ENCODE data around the gene TBCCD1.
"Not testable (repeated sequence)": the region's sequence is repeated elsewhere in the genome, so short reads cannot be mapped to it uniquely, and the experiment has no call there.

TBCCD1 gene

DNA sequence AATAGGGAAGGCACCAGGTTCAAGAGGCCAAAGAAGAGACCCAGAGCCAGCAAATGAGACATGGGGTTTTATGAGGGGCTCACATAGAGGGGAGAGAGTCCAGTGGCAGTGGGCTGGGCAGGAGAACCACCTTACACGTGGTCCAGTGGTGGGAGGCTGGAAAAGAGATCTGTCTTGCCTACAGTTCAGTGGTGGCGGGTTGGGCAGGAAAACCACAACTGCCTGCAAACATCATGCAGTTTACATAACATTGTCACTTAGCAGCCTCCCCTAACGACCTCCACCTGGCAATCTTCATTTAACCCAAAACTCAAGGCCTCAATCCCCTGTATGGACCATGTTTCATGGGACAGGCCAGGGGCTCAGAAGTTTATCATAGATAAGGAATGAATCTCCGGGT, 52.0 kb downstream of the TBCCD1 start:
- DNase-seq = peak; percentile 22

DNA sequence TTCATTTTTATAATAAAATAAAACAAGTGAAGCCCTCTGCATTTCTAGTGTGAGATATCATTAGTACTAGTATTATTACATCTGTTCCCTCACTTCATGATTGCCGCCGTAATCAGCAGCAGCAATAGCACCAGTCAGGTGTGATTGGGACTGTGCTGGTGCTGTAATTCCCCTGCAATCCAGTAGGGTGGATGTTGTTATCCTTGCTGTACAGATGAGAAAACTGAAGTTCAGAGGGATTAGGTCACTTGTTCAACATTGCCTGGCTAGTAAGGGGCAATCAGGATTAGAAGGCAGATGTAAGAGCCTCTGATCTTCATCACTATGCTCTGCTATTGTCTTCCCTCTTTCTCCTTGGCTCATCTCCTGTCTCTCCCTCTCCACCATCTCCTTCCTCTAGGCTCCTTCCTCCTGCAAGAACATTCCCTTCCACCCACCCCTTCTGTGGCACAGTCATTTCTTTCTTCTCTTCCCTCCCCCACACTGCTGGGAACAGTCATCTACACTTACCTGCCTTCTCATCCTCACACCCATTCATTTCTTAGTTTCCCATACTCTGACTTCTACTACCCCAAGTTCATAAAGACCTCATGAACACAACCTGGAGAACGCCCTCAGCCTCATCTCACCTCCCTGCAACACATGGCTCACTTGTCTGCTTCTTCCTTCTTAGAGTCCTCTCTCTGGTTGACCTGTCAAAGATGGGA, 52.7 kb downstream of the TBCCD1 start:
- no peak for DNase-seq

DNA sequence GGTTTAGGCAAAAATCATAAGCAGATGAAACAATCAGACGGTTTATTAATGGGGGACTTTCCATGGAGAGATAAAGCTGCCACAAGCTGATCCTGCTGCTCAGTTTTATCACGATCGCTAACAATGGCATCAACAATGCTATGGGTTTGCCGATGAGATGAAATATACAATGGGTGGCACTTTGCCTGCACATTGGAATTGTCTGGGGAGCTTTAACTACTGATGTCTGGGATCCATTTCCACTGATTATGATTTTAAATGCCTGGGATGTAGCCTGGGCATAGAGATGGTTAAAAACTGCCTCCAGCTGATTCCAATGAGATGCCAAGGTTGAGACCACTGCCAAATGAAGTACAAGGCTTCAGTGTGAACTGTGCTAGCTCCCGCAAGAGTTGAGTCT, 53.8 kb downstream of the TBCCD1 start:
- DNase-seq = no peak

DNA sequence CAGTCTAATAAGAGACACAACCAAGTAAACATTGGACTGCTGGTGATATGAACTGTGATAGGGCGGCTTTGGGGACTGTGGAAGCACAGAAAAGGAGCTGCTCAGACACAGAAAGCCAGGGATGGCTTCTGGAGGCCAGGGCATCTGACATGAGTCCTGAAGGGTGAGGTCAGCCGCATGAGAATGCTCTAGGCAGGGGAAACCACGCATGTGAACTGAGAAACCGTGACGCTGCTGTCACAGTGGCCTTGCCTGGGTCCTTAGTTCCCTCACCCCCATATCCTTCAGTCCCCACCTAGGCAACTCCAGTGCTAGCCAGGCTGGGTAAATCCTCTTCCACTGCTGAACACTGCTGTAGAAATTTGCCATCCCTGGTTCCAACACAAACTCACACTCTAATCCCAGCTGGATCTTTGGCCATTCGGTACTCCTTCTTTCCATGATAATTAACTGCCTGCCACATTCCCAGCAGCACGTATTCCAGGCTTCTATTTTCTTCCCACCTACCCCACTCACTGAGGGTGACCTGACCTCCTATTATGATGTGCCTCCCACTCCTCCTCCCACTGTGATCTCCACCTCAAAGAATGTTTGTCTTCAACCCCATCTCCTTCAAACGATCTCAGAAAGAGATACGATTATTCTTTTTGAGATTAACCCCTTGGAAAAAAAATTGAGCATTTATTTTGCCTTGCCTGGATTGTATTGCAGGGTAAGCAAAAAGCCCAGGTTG, 54.4 kb downstream of the TBCCD1 start:
- no peak for DNase-seq

DNA sequence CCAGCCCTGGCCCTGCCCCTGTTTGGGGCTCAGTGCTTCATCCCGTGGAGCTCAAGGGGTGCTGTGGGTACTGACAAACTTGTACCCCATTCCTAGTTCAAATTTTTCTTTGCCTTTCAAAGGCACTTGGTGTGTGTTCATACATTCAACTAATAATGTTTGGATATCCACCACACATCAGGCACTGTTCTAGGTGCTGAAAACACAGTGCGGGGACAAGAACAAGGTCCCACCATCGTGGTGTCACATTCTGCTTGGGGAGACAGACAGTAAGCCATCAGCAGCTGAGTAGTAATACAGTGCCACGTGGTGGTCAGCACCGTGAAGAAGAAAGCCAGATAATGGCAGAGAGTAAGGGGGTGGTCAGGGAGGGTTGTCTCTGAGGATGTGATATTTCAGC, 55.4 kb downstream of the TBCCD1 start:
- no peak for DNase-seq

DNA sequence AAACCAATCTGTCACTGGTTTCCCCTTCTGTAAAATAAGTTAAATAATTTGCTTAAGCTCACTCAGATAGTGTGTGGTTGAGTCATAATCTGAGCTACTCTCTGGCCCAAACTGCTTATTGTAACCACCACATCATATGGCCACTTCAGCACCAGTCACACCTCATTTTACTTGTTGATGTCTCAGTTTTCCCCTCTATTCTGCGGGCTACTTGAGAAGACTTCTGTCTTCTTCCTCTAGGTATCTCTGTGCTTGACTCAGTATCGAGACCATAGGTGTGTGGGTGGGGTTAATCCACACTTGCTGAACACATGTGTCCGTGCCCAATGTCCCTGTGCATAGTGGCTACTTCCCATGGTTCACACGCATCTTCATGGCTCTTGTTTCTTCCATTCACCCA, 55.9 kb downstream of the TBCCD1 start:
- DNase-seq = no peak

DNA sequence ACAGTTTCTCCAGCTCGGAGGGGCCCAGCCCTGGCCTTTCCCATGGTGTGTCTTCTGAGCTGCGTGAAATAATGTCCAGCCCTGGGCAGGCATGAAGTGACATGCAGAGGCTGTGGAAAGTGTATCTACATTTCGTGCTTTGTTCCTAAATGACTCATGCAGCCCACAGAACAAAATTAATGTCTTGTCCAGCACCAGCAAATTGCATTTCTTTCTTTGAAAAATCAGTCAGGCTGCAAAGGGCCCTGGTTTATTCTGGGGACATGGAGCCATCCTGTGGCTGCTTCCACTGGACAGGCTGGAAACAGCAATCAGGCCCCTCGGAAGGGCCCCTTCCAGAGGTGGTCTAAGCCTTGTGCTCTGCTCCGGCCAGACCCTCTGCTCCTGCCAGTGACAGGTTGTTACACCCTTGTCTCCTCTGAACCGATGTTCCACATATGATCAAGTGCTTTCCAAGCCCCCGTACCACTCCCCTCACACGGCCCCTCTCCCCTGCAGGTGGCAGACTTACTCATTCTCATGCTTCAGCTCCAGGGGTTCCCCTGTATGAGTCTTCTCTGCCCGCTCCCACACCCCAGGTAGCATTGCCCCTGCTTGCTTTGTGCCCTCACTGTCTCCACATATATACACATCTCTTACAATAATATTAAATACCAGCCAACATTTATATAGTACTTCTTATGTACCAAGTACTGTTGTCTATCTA, 56.6 kb downstream of the TBCCD1 start:
- DNase-seq = no peak

DNA sequence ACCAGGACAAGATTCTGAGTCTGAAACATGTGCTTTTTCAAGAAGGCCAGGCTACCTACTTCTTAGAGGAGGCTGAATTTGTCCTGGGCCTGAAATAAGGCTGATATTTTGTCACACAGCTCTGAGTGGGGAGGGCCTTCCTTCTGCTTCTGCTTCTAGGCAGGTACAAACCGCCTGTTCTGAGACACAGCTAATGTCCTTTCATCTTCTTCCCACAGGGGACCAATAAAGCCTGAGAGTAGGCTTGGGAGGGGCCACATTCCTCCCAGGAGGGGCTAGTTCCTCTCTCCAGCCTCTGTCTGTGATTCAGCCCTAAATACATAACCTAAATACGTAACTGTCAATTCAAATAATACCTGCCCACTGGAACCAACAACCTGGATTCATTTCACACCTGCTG, 57.7 kb downstream of the TBCCD1 start:
- DNase-seq = no peak

DNA sequence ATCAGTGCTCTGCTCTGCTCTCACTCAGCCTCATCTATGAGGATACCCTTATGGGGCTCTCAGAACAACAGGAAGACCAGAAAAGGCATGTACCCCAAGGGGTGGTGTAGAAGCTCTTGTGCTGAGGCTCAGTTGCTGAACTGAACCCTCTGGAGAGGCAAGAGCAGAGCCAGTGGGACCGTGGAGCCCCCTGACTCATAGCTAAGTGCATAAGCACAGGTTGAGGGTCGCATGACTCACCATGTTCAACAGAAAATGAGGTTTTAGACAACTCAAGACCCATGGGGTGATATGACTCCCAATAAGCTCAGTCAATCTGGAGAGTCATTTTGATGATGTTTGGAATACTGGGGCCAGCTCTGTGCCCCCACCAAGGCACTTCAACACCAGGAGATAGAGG, 60.3 kb downstream of the TBCCD1 start:
- no peak for DNase-seq

DNA sequence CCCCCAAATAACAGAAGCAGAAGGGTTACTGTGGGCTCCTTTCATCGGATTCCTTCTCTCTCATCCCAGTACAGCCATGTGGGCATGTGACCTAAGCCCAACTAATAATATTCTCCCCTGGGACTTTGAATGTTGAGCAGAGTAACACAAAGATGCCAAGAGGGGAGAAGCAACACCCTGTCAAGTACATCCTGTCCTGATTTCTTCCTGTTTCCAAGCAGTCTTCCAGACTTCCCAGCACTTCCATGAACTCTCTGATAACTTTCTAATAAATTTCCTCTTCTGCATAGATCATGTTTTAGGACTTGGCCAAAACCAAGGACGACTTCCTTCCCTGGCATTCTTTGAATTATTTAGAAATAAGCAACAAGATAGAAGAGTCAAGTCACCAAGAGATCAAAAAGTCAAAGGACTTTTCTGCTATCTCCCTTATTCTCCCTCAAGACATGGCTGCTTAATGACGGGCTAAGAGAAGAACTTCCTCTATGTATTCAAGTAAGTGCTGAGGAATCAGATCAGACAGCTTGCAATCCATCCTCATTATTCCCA, 60.9 kb downstream of the TBCCD1 start:
- DNase-seq = no peak

DNA sequence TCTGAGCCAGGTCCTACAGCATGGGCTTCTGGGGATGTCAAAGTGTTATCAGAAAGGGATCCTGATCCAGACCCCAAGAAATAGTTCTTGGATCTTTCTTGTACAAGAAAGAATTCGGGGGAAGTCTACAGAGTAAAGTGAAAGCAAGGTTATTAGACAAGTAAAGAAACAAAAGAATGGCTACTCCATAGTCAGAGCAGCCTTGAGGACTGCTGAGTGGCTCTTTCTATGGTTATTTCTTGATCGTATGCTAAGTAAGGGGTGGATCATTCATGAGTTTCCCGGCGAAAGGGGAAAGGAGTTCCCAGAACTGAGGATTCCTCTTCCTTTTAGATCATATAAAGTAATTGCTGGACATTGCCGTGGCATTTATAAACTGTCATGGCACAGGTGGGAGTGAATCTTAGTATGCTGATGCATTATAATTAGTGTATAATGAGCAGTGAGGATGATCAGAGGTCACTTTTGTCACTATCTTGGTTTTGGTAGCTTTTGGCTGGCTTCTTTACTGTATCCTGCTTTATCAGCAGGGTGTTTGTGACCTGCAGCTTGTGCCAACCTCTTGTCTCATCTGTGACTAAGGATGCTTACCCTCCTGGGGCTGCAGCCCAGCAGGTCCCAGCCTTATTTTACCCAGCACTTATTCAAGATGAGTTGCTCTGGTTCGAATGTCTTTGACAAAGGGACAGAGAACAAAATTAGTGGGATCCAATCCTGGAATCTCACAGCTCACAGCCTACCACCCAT, 64.0 kb downstream of the TBCCD1 start:
- DNase-seq = no peak

DNA sequence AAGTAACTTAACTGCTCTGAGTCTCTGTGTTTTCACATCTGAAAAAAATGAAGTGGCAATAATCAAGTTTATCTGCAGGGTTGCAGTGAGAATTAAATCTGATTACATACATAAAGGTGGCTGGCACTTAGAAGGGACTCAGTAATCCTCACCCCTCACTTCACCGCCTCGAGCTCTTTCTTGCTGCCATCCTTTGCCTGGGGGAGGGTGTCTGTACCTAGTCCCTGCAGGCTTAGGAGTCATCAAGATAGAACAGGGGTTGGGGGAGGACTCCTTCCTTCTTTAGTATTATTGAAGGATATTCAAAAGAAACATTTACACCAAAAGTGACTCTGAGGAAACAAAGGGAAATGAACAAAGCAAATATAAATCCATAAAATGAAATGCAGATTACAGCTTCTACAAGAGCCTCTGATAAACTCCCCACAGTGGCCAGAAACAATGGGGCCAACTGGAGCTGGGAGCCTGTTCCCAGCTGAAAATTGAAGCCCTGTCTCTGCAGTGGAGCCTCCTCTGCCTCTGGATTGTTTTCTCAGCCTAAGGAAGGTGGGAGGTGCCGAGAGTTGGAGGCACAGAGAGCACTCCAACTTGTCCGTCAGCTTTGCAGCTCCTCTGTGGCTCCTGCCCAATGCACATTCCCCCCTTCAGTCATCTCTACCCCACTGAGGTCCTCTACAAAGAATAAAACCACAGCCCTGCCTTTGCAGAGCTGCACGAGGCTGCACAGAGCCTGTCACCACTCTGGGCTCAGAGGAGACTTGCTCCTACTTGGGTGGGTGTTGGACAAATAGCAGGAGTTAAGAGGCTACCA, 64.8 kb downstream of the TBCCD1 start:
- DNase-seq = no peak

DNA sequence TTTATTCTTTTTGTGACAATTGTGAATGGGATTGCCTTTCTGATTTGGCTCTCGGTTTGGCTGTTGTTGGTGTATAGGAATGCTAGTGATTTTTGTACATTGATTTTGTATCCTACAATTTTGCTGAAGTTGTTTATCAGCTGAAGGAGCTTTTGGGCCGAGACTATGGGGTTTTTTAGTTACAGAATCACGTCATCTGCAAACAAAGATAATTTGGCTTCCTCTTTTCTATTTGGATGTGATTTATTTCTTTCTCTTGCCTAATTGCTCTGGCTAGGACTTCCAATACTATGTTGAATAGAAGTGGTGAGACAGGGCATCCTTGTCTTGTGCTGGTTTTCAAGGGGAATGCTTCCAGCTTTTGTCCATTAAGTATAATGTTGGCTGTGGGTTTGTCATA, 67.2 kb downstream of the TBCCD1 start:
- DNase-seq = peak; percentile 46

DNA sequence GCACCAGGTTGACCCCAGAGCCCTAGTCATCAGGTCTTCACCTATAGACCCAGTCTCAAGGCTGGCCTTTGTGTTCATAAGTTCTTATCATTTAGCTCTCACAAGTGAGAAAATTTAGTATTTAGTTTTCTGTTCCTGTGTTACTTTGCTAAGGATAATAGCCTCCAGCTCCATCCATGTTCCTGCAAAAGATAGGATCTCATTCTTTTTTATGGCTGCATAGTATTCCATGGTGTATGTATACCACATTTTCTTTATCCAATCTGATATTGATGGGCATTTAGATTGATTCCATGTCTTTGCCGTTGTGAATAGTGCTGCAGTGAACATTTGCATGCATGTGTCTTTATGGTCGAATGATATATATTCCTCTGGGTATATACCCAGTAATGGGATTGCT, 69.1 kb downstream of the TBCCD1 start:
- DNase-seq = not testable (repeated sequence)

DNA sequence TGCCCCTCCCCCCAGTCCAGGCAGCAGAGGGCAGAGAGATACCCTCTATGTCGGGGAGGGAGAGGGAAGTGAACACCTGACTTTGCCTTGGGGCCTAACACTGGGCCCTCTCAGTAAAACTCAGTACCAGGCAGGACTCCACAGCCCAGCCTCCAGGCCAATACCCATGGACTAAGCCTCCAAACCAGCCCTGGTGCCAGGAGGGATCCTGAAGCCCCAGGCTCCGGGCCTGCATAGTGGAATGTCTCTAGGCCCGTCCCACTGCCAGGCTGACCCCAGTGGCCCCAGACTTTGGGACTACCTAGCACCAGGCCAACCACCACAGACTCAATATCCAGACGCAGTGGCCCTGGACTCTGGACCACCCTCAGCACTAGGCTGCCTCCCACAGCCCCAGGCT, 69.5 kb downstream of the TBCCD1 start:
- DNase-seq = no peak

DNA sequence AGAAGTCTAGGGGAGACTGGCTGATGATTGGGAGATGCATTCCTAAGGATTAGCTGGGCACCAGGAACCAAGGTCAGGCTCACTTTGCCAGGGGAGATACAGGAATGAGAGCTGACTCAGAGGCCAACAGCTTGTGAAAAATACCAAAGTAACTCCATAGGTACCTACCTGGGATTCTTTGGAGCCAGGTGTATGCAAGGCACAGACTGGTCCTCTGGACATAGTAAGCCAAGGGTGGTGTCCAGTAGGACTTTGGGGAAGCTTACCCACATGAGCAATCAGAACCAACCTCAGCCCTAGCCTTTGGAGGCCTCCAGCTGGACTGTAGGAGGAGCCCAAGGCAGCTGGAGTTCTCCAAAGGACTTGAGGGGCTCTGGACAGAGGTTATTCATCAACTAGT, 70.5 kb downstream of the TBCCD1 start:
- no peak for DNase-seq

Data from MV-4-11 (cell line).